Mononuclear cell (primary cell): ENCODE results near the gene UTP4. TPM values are rescaled to one million over a fixed set of nuclear protein-coding genes. Genes with fewer than 3 reads are reported as not detected.

Experiments
- H3K27me3 ChIP-seq: 2 replicates; pipeline ENCODE4 v1.6.0; 2011; ENCODE audit warnings: low read length, control low read depth; ENCODE audit not compliant: insufficient read depth
- H3K4me1 ChIP-seq: 2 replicates; pipeline ENCODE4 v1.5.1; 2011; ENCODE audit warnings: mild to moderate bottlenecking, low read length, control low read depth; ENCODE audit not compliant: insufficient read depth
- H3K4me3 ChIP-seq: 2 replicates; pipeline ENCODE4 v1.5.1; 2011; ENCODE audit warnings: mild to moderate bottlenecking, low read length, moderate library complexity
- H3K9me3 ChIP-seq: 2 replicates; pipeline ENCODE4 v1.5.1; 2011; ENCODE audit warnings: low read depth, mild to moderate bottlenecking, control low read depth, low read length
- total RNA-seq: library from RNA; depleted of rRNA; stranded (reverse); fragments of >200 nt; gene quantifications from one replicate; pipeline ENCODE4 v1.2.3, GENCODE V29; 2012

The UTP4 gene
- total RNA-seq = 19.7 TPM

- peak within 1 kb of the TSS; percentile 89 for H3K4me3 ChIP-seq
- peaks cover 19% of the 10 kb centered on the region for H3K4me1 ChIP-seq
- H3K27me3 ChIP-seq = no peaks in the 10 kb centered on the region
- H3K9me3 ChIP-seq = no peaks in the 10 kb centered on the region
Observed at GRCh38 chr16:69132424-69133252, at the start of gene UTP4, which contains the start of gene CHTF8. Gene UTP4, plus strand, starts transcription at chr16:69132649. Its CDS starts 811 bp downstream, at chr16:69133460. Gene CHTF8, minus strand, starts transcription at chr16:69132588. Its CDS starts 11,130 bp downstream, at chr16:69121458.

- Histone ChIP-seq H3K4me3 (no peak overlapping the region), H3K4me1 (no peaks in the 10 kb centered on the region), H3K9me3 (no peaks in the 10 kb centered on the region), H3K27me3 (no peaks in the 10 kb centered on the region)
Observed at GRCh38 chr16:69083306-69083941, 49.0 kb upstream of the UTP4 start.

- Histone ChIP-seq H3K9me3 (no peaks in the 10 kb centered on the region), H3K4me3 (no peak overlapping the region), H3K27me3 (no peaks in the 10 kb centered on the region), H3K4me1 (peaks cover 5% of the 10 kb centered on the region)
Observed at GRCh38 chr16:69084289-69084688, 48.2 kb upstream of the UTP4 start.

- Histone ChIP-seq H3K4me1 (peaks cover 10% of the 10 kb centered on the region), H3K27me3 (no peaks in the 10 kb centered on the region), H3K4me3 (no peak overlapping the region), H3K9me3 (no peaks in the 10 kb centered on the region)
Observed at GRCh38 chr16:69085032-69085695, 47.3 kb upstream of the UTP4 start.

GRCh38 chr16:69087161-69087581 is 45.3 kb upstream of the UTP4 start:
- Histone ChIP-seq H3K9me3 (no peaks in the 10 kb centered on the region), H3K4me3 (no peak overlapping the region), H3K4me1 (peaks cover 10% of the 10 kb centered on the region), H3K27me3 (no peaks in the 10 kb centered on the region)

- Histone ChIP-seq H3K9me3 (no peaks in the 10 kb centered on the region), H3K4me3 (no peak overlapping the region), H3K27me3 (no peaks in the 10 kb centered on the region)
Observed at GRCh38 chr16:69088684-69089083, 43.8 kb upstream of the UTP4 start.

GRCh38 chr16:69089091-69089910 is 43.1 kb upstream of the UTP4 start:
- peaks cover 10% of the 10 kb centered on the region for H3K4me1 ChIP-seq
- no peak overlapping the region for H3K4me3 ChIP-seq
- no peaks in the 10 kb centered on the region for H3K27me3 ChIP-seq
- H3K9me3 ChIP-seq = no peaks in the 10 kb centered on the region

More at GRCh38 chr16:69088684-69089083, 43.8 kb upstream of the UTP4 start:
- H3K4me1 ChIP-seq = peaks cover 10% of the 10 kb centered on the region

- H3K9me3 ChIP-seq = no peaks in the 10 kb centered on the region
- H3K4me1 ChIP-seq = peaks cover 9% of the 10 kb centered on the region
- H3K27me3 ChIP-seq = no peaks in the 10 kb centered on the region
- H3K4me3 ChIP-seq = no peak overlapping the region
Observed at GRCh38 chr16:69093974-69094373, 38.5 kb upstream of the UTP4 start.

- no peak overlapping the region for H3K4me3 ChIP-seq
- no peaks in the 10 kb centered on the region for H3K27me3 ChIP-seq
- H3K9me3 ChIP-seq = no peaks in the 10 kb centered on the region
- H3K4me1 ChIP-seq = peaks cover 3% of the 10 kb centered on the region
Observed at GRCh38 chr16:69094501-69094900, 37.9 kb upstream of the UTP4 start.

GRCh38 chr16:69095193-69095592 is 37.3 kb upstream of the UTP4 start:
- Histone ChIP-seq H3K4me3 (no peak overlapping the region), H3K27me3 (no peaks in the 10 kb centered on the region), H3K4me1 (no peaks in the 10 kb centered on the region), H3K9me3 (no peaks in the 10 kb centered on the region)

GRCh38 chr16:69100071-69100691 is 32.3 kb upstream of the UTP4 start:
- Histone ChIP-seq H3K27me3 (peaks cover 11% of the 10 kb centered on the region), H3K4me1 (peaks cover under 1% of the 10 kb centered on the region), H3K9me3 (no peaks in the 10 kb centered on the region), H3K4me3 (no peak overlapping the region)

- Histone ChIP-seq H3K27me3 (peaks cover 45% of the 10 kb centered on the region), H3K9me3 (no peaks in the 10 kb centered on the region), H3K4me3 (no peak within 1 kb of the TSS), H3K4me1 (peaks cover 24% of the 10 kb centered on the region)
Observed at GRCh38 chr16:69105501-69106361, 26.7 kb upstream of the UTP4 start, which contains the start of gene HAS3. Gene HAS3, plus strand, starts transcription at chr16:69105653. Its CDS starts 3,743 bp downstream, at chr16:69109396.

GRCh38 chr16:69106491-69107315 is 25.7 kb upstream of the UTP4 start:
- H3K4me3 ChIP-seq = no peak overlapping the region
- peaks cover 45% of the 10 kb centered on the region for H3K27me3 ChIP-seq
- peaks cover 24% of the 10 kb centered on the region for H3K4me1 ChIP-seq

More at GRCh38 chr16:69106491-69107315, 25.7 kb upstream of the UTP4 start:
- H3K9me3 ChIP-seq = no peaks in the 10 kb centered on the region
